ENCODE results near the gene EIF2D.

EIF2D gene

DNA sequence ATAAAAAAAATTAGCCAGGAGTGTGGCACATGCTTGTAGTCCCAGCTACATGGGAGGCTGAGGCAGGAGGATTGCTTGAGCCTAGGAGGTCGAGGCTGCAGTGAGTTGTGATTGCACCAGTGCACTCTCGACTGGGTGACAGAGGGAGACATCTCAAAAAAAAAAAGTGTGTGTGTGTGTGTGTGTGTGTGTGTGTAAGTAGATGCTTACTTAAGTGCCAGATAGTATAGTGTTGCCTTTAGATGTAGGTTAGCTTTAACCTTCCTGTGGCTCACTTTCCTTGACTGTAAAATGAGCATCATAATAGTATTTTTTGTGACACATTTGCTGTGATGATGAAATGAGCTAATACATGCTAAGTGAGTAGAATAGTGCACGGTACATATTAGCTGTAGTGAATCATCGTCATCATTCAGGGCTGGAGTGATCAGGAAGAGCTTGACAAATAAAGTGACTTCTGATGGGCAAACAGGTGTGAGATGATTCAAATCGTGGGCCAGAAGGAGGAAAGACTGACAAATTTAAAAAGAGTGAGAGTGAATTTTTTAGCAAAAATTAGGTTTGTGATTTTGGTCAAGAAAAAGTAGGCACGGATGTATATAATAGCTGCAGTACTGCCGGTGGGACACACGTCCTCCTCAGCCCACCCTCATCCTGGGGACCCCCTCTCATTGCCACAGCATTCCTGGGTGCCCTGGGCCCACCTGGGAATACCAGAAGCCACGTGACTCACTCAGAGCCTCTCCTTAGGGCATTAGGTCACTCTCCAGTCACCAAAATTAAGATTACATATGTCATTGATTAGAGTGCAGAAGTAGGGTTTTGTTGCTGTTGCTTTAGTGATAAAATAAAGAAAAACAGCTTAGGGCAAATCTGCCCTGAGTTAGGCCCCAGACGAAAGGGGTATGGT is 33.9 kb downstream of the EIF2D start:
- in situ Hi-C loops (cut with HindIII; ENCODE audit: low sequenced_read_pairs), result no loop called here
- no peak for TF ChIP-seq CTCF (IDR thresholded peaks at IDR 0.05; ENCODE audit: low read depth, low read length)

GRCh38 chr1:206577626-206578025 is 34.6 kb downstream of the EIF2D start:
- in situ Hi-C loops (cut with HindIII; ENCODE audit: low sequenced_read_pairs), result no loop called here
- TF ChIP-seq CTCF (IDR thresholded peaks at IDR 0.05; ENCODE audit: low read depth, low read length), result no peak
- no peak overlapping the region for H3K4me3 ChIP-seq (ENCODE audit: low read depth, low read length)
- no peak for DNase-seq (ENCODE audit: low read depth, low spot score)

More for the DNA sequence above, 33.9 kb downstream of the EIF2D start:
- no peak overlapping the region for H3K4me3 ChIP-seq (ENCODE audit: low read depth, low read length)
- no peak for DNase-seq (ENCODE audit: low read depth, low spot score)

- no peak for TF ChIP-seq CTCF (IDR thresholded peaks at IDR 0.05; ENCODE audit: low read depth, low read length)
- DNase-seq (ENCODE audit: low read depth, low spot score), result no peak
- in situ Hi-C loops (cut with HindIII; ENCODE audit: low sequenced_read_pairs), result no loop called here
- H3K4me3 ChIP-seq (ENCODE audit: low read depth, low read length), result no peak overlapping the region
These were observed 36.1 kb downstream of the EIF2D start for GRCh38 chr1:206575894-206576737.

DNA sequence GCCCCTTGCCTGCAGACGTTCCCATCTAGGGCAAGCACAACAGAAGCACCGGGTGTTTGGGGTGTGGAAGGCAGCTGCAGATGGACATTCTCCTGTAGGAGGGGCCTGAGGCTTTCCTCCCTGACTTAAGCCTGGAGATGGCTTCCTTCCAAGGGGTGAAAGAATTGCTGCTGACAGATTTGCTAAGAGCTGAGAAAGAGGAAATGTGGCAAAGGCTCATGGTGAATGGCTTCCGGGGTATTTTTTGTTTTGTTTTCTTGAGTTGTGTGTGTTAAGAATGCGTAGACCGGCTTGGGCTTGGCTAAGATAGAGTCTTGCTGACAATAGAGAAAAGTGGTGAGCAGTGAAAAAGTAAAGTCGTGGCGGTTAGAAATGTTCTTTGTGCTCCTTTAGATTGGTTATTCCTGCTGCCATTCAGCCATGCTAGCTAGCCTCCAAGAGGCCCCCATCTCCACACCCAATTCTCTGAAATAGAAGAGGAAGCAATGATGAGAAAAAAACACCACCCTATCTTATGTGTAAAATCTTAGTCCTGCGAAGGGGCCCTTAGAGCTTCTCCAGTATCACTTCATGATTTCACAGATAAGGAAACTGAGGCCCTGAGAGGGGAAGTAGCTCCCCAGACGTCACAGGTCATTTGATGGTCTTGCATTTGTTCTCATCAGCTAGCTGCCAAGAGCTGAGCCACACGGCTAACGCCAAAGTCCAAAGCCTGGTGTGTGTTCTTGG is 36.9 kb downstream of the EIF2D start:
- peak; percentile 64 for DNase-seq (ENCODE audit: low read depth, low spot score)
- in situ Hi-C loops (cut with HindIII; ENCODE audit: low sequenced_read_pairs), result no loop called here
- H3K4me3 ChIP-seq (ENCODE audit: low read depth, low read length), result no peak overlapping the region

GRCh38 chr1:206573762-206574161 is 38.5 kb downstream of the EIF2D start:
- TF ChIP-seq CTCF (IDR thresholded peaks at IDR 0.05; ENCODE audit: low read depth, low read length), result no peak
- no peak for DNase-seq (ENCODE audit: low read depth, low spot score)
- in situ Hi-C loops (cut with HindIII; ENCODE audit: low sequenced_read_pairs), result no loop called here
- H3K4me3 ChIP-seq (ENCODE audit: low read depth, low read length), result no peak overlapping the region

More for the DNA sequence above, 36.9 kb downstream of the EIF2D start:
- no peak for TF ChIP-seq CTCF (IDR thresholded peaks at IDR 0.05; ENCODE audit: low read depth, low read length)

DNA sequence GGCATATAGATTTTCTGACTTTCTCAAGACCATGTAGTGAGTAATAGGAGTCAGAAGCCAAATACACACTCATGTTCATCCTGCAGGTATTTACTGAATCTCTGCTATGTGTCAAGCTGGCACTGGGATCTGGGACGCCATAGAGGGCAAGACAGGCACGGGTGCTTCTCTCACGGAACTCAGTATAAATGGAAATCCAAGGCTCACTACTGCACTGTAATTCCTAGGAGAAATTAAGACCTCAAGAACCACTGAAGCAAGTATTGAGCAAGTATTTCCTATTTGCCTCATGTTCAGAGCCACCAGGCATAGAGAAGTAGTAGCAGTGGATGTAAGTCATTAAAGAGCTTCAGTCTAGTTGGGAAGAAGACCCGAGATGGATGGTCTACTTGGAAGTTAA is 38.9 kb downstream of the EIF2D start:
- no peak overlapping the region for H3K4me3 ChIP-seq (ENCODE audit: low read depth, low read length)
- no peak for DNase-seq (ENCODE audit: low read depth, low spot score)
- no peak for TF ChIP-seq CTCF (IDR thresholded peaks at IDR 0.05; ENCODE audit: low read depth, low read length)
- in situ Hi-C loops (cut with HindIII; ENCODE audit: low sequenced_read_pairs), result no loop called here
